K562 (cell line): ENCODE measurements around the gene SMG9. TPM values are rescaled to one million over a fixed set of nuclear protein-coding genes. Genes with fewer than 3 reads are reported as not detected.

Experiments
- ESRRA ChIP-seq: fragments of 450-650 bp; IDR thresholded peaks from 2 replicates; pipeline ENCODE4 v1.6.1; 2014; ENCODE audit warnings: low read depth, mild to moderate bottlenecking, moderate library complexity, borderline replicate concordance
- HES1 ChIP-seq: fragments of 450-650 bp; IDR thresholded peaks from 2 replicates; pipeline ENCODE4 v1.6.1; 2016; ENCODE audit warnings: low read depth, mild to moderate bottlenecking, moderate library complexity
- PML ChIP-seq: IDR thresholded peaks from 2 replicates; pipeline ENCODE4 v1.6.1; 2012; ENCODE audit warnings: low read length, inconsistent platforms
- PRDM10 ChIP-seq: fragments of 450-650 bp; IDR thresholded peaks from 2 replicates; pipeline ENCODE4 v1.6.1; 2018; ENCODE audit not compliant: partially characterized antibody
- RFX1 ChIP-seq: fragments of 450-650 bp; IDR thresholded peaks from 2 replicates; pipeline ENCODE4 v1.6.1; 2016; ENCODE audit warnings: mild to moderate bottlenecking, moderate library complexity
- SRSF9 ChIP-seq: fragments of 200-400 bp; formaldehyde crosslinking; IDR thresholded peaks from 2 replicates; pipeline ENCODE4 v1.6.1; 2017; ENCODE audit warnings: low read depth, low read length, borderline replicate concordance
- TAF15 ChIP-seq: fragments of 200-400 bp; formaldehyde crosslinking; IDR thresholded peaks from 2 replicates; pipeline ENCODE4 v1.6.1; 2017; ENCODE audit warnings: mild to moderate bottlenecking, low read depth, low read length, moderate library complexity
- UBTF ChIP-seq, 2 experiments: IDR thresholded peaks; 2 replicates each; pipeline ENCODE4 v1.6.1; 2012; ENCODE audit warnings: improper control_type of control experiment in 2 of 2, low read depth in 2 of 2, low read length in 2 of 2, borderline replicate concordance in 1 of 2
- ZNF407 ChIP-seq: fragments of 450-650 bp; IDR thresholded peaks from 2 replicates; pipeline ENCODE4 v1.6.1; 2016; ENCODE audit warnings: low read depth
- polyA plus RNA-seq, 8 experiments: library from polyadenylated mRNA; depleted of rRNA in 4 of 8; stranded (reverse) in 5 of 8; unstranded in 3 of 8; fragments of >200 nt; fragmentation: Nextera tagmentation in 2 of 8; fragmentation: Illumina TruSeq in 1 of 8; extraction: Ambion mirVana in 2 of 8; extraction: Trizol in 1 of 8; gene quantifications; 2 replicates each; pipeline versions ENCODE4 v1.2.1 to v1.2.3, GENCODE V29; 2011 to 2014; ENCODE audit warnings: inconsistent platforms in 1 of 8, missing spikeins in 1 of 8
- total RNA-seq, 7 experiments: library from RNA; depleted of rRNA in 6 of 7; stranded (reverse); fragments of >200 nt in 6 of 7; fragmentation: Illumina TruSeq in 2 of 7; extraction: Trizol in 2 of 7; gene quantifications; 2 replicates each; pipeline versions ENCODE4 v1.2.1 to v1.2.3, GENCODE V29; 2011 to 2021; ENCODE audit warnings: low replicate concordance in 1 of 7
- TF ChIP-seq, protein P1 (sequence below): fragments of 250-450 bp; sonication (Bioruptor Pico); IDR thresholded peaks from 2 replicates; pipeline ENCODE4 v1.5.0; 2020; ENCODE audit warnings: mild to moderate bottlenecking, borderline replicate concordance

Gene SMG9
- total and polyA plus RNA-seq, 9 of the 15 experiments (the other 6 are each of a cell fraction or from before 2014, with no cell fraction given) = 1.7 to 79.7 (median 40.2) TPM

DNA sequence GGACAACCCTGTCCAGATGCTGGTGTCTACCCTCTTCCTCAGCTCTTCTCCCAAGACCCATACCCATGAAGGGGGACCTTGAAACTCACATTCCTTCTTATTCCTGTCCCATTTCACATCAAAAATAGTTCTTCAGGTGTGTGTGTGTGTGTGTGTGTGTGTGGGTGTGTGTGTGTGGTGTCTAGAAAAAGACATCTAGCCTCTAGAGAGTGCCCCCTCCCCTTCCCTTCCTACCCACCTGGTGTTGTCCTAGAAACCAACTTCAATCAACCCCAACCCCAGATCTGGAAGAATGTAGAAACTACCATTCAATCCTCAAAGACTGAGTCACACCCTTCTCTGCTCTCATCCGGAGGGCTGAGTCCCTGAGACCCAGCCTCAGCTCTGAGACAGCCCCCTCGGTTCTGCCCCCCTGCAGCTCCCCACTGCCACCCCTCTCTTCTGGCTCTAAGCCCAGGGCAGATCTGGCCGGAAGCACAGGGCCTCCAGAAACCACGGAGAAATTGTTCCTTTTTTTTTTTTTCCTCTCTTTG, 22.5 kb upstream of the SMG9 start (continued):
- TF ChIP-seq UBTF (IDR thresholded peaks at IDR 0.05; ENCODE audit: borderline replicate concordance in 1 of 2, low read depth in 2 of 2, low read length in 2 of 2) = no peak
- no peak for TF ChIP-seq HES1
- no peak for TF ChIP-seq TAF15
- TF ChIP-seq SRSF9 = no peak
- TF ChIP-seq PRDM10 = no peak
- TF ChIP-seq PML = no peak
- peak; percentile 76 for TF ChIP-seq RFX1
- no peak for TF ChIP-seq ESRRA
- no peak for TF ChIP-seq ZNF407
- TF ChIP-seq, protein P1, sequence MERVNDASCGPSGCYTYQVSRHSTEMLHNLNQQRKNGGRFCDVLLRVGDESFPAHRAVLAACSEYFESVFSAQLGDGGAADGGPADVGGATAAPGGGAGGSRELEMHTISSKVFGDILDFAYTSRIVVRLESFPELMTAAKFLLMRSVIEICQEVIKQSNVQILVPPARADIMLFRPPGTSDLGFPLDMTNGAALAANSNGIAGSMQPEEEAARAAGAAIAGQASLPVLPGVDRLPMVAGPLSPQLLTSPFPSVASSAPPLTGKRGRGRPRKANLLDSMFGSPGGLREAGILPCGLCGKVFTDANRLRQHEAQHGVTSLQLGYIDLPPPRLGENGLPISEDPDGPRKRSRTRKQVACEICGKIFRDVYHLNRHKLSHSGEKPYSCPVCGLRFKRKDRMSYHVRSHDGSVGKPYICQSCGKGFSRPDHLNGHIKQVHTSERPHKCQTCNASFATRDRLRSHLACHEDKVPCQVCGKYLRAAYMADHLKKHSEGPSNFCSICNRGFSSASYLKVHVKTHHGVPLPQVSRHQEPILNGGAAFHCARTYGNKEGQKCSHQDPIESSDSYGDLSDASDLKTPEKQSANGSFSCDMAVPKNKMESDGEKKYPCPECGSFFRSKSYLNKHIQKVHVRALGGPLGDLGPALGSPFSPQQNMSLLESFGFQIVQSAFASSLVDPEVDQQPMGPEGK = no peak
